Tibial nerve (tissue), 4 donors: ENCODE data around the gene RHEB. TPM values are rescaled to one million over a fixed set of nuclear protein-coding genes. Genes with fewer than 3 reads are reported as not detected.

Experiments used
- DNase-seq, 2 donors: peaks; one replicate each; pipeline ENCODE4 v3.0.0-alpha.2; 2019; ENCODE audit warnings: low spot score in 2 of 2
- H3K27ac ChIP-seq, 4 donors: fragments of 200-600 bp; sonication (generic) in 3 of 4; one replicate each; pipeline ENCODE4 v1.5.1; 2017 to 2019; ENCODE audit warnings: mild to moderate bottlenecking in 1 of 4
- H3K27me3 ChIP-seq, 2 donors: fragments of 200-600 bp; sonication (generic) in 1 of 2; one replicate each; pipeline versions ENCODE4 v1.5.1 to v1.6.0; 2017 to 2019
- H3K36me3 ChIP-seq, 3 donors: fragments of 200-600 bp; sonication (generic); one replicate each; pipeline ENCODE4 v1.5.1; 2018 to 2019
- H3K4me1 ChIP-seq, 4 donors: fragments of 200-600 bp; sonication (generic) in 3 of 4; one replicate each; pipeline ENCODE4 v1.5.1; 2017 to 2019
- H3K4me3 ChIP-seq, 4 donors: fragments of 200-600 bp; sonication (generic) in 3 of 4; one replicate each; pipeline ENCODE4 v1.5.1; 2017 to 2019; ENCODE audit warnings: mild to moderate bottlenecking in 1 of 4, moderate library complexity in 1 of 4
- H3K9me3 ChIP-seq, 4 donors: fragments of 200-600 bp; sonication (generic) in 3 of 4; one replicate each; pipeline ENCODE4 v1.5.1; 2017 to 2019
- CTCF ChIP-seq, 5 experiments: fragments of 200-600 bp in 3 of 5; fragments of 450-650 bp in 2 of 5; sonication (generic) in 3 of 5; IDR thresholded peaks; one replicate each; pipeline ENCODE4 v1.5.1; 2016 to 2019; ENCODE audit warnings: antibody characterized with exemption in 5 of 5, mild to moderate bottlenecking in 3 of 5, moderate library complexity in 2 of 5
- EP300 ChIP-seq, 2 donors: sonication (generic); formaldehyde crosslinking; IDR thresholded peaks; one replicate each; pipeline ENCODE4 v1.6.1; 2017; ENCODE audit warnings: antibody characterized with exemption in 2 of 2, mild to moderate bottlenecking in 1 of 2
- POLR2A ChIP-seq, 2 donors: fragments of 450-650 bp; IDR thresholded peaks; one replicate each; pipeline ENCODE4 v1.6.1; 2017; ENCODE audit warnings: antibody characterized with exemption in 2 of 2, mild to moderate bottlenecking in 2 of 2, moderate library complexity in 2 of 2
- WGBS, 2 donors: methylation state at CpG; one replicate each; pipeline ENCODE4 v1.1.5; 2018; 5-methylcytosine and 5-hydroxymethylcytosine counted together
- total RNA-seq, 4 donors: library from RNA; depleted of rRNA; stranded (reverse); fragments of >200 nt; gene quantifications; one replicate each; pipeline ENCODE4 v1.1.0, GENCODE V29; 2016

Gene RHEB
- 100 to 1,000 TPM in 3 of 4 donors, 10 to 100 TPM in 1; 95.4 to 128 (median 103) TPM for total RNA-seq

- TF ChIP-seq POLR2A (IDR thresholded peaks at IDR 0.05) (peak; percentile 43 to 59), CTCF (IDR thresholded peaks at IDR 0.05) (no peak), EP300 (IDR thresholded peaks at IDR 0.05) (peak; percentile 76 to 80)
- H3K4me1 ChIP-seq, result peaks cover 0 to 39% (median 12%) of the 10 kb centered on the region in 4 donors
- H3K4me3 ChIP-seq, result peak within 1 kb of the TSS; percentile 70 to 95 (median 78)
- H3K27me3 ChIP-seq, result no peaks in the 10 kb centered on the region
- H3K27ac ChIP-seq, result peak within 1 kb of the TSS; percentile 97 to 100 (median 98)
- 0 to 1% methylated on average over 42 to 53 of the region's 66 CpGs for WGBS, 2 donors
- H3K9me3 ChIP-seq, result no peaks in the 10 kb centered on the region
- peak; percentile 94 to 97 for DNase-seq
- H3K36me3 ChIP-seq, result no peaks in the 10 kb centered on the region
Observed at GRCh38 chr7:151519765-151520418, at the start of gene RHEB. Gene RHEB, minus strand, starts transcription at chr7:151519895. Its CDS starts 384 bp downstream, at chr7:151519511.

GRCh38 chr7:151566897-151567320 is 47.2 kb upstream of the RHEB start:
- Histone ChIP-seq H3K27me3 (no peaks in the 10 kb centered on the region), H3K36me3 (peaks cover 0 to 44% (median 0%) of the 10 kb centered on the region in 3 donors), H3K27ac (peak overlapping the region in 1 of 4 donors; percentile 18), H3K9me3 (no peaks in the 10 kb centered on the region), H3K4me1 (no peaks in the 10 kb centered on the region), H3K4me3 (no peak overlapping the region)
- DNase-seq, result no peak
- WGBS, 2 donors, result 59 to 67% methylated on average over 8 of the region's 8 CpGs
- TF ChIP-seq CTCF (IDR thresholded peaks at IDR 0.05), result no peak
- no peak for TF ChIP-seq POLR2A (IDR thresholded peaks at IDR 0.05)
- no peak for TF ChIP-seq EP300 (IDR thresholded peaks at IDR 0.05)

GRCh38 chr7:151565541-151565940 is 45.8 kb upstream of the RHEB start:
- whole genome bisulfite sequencing, 2 donors, result 87 to 89% methylated on average over 9 of the region's 9 CpGs
- H3K27ac ChIP-seq, result no peak overlapping the region
- no peaks in the 10 kb centered on the region for H3K4me1 ChIP-seq
- H3K4me3 ChIP-seq, result no peak overlapping the region
- no peak for DNase-seq
- H3K36me3 ChIP-seq, result peaks cover 0 to 58% (median 3%) of the 10 kb centered on the region in 3 donors
- no peaks in the 10 kb centered on the region for H3K27me3 ChIP-seq
- TF ChIP-seq POLR2A (IDR thresholded peaks at IDR 0.05) (no peak), EP300 (IDR thresholded peaks at IDR 0.05) (no peak), CTCF (IDR thresholded peaks at IDR 0.05) (no peak)
- H3K9me3 ChIP-seq, result no peaks in the 10 kb centered on the region

GRCh38 chr7:151560243-151560642 is 40.5 kb upstream of the RHEB start:
- WGBS, 2 donors, result 90 to 92% methylated on average over 9 of the region's 9 CpGs
- H3K9me3 ChIP-seq, result no peaks in the 10 kb centered on the region
- H3K27me3 ChIP-seq, result no peaks in the 10 kb centered on the region
- no peak for TF ChIP-seq CTCF (IDR thresholded peaks at IDR 0.05)
- TF ChIP-seq EP300 (IDR thresholded peaks at IDR 0.05), result no peak
- no peak for TF ChIP-seq POLR2A (IDR thresholded peaks at IDR 0.05)
- H3K36me3 ChIP-seq, result peaks cover 0 to 77% (median 7%) of the 10 kb centered on the region in 3 donors
- no peaks in the 10 kb centered on the region for H3K4me1 ChIP-seq
- no peak for DNase-seq
- no peak overlapping the region for H3K27ac ChIP-seq
- H3K4me3 ChIP-seq, result no peak overlapping the region

GRCh38 chr7:151559557-151560183 is 40.0 kb upstream of the RHEB start:
- no peak for TF ChIP-seq EP300 (IDR thresholded peaks at IDR 0.05)
- no peak for TF ChIP-seq CTCF (IDR thresholded peaks at IDR 0.05)
- TF ChIP-seq POLR2A (IDR thresholded peaks at IDR 0.05), result no peak
- Histone ChIP-seq H3K4me1 (no peaks in the 10 kb centered on the region), H3K4me3 (no peak overlapping the region), H3K27ac (no peak overlapping the region), H3K9me3 (no peaks in the 10 kb centered on the region), H3K27me3 (no peaks in the 10 kb centered on the region), H3K36me3 (peaks cover 0 to 76% (median 7%) of the 10 kb centered on the region in 3 donors)
- 68 to 76% methylated on average over 5 of the region's 5 CpGs for WGBS, 2 donors
- DNase-seq, result no peak
